ENCODE results near the gene MTM1. TPM values are rescaled to one million over a fixed set of nuclear protein-coding genes. Genes with fewer than 3 reads are reported as not detected.
A peak's percentile ranks its signal among the peaks of the same experiment; 100 is the strongest.

The MTM1 gene
- total RNA-seq, 1 experiment from 2014 or later = 14.7 TPM

DNA sequence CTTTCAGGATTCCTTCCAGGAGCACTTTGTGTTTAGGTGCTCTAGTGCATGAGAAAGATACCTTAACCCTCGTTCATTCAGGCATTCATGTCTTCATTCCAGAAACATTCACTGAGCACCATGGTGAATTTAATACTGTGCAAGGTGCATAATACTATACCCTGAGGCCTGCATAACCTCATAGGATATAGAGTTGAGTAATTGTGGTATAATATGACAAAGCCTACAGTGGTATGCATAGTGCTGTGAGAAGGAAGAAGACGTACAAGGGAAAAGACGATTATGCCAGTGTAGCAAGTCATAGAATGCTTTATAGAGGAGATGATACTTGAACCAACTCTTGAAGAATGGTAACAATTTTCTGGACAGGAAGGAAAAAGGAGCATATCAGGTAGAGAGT, 34.3 kb downstream of the MTM1 start:
- DNase-seq (ENCODE audit: low spot score) = no peak

DNA sequence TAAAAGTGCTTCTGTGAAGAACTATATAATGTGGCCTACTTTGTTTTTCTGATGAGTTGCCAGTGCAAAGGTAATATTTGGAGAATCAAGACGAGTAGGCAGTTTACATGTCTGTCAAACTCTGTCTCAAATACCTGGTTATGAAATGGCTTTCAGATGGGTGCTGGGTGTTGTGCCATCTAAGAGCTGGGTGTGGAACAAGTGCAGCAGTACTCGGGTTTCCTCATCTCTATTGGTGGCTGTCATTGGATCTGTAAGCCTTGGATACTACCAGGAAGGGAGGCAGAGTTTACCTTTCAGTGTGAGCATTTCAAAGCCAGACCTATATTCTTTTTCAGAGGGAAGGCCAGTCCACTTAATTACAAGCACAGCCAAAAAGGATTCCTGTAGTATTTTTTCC, 37.2 kb downstream of the MTM1 start:
- no peak for DNase-seq (ENCODE audit: low spot score)

DNA sequence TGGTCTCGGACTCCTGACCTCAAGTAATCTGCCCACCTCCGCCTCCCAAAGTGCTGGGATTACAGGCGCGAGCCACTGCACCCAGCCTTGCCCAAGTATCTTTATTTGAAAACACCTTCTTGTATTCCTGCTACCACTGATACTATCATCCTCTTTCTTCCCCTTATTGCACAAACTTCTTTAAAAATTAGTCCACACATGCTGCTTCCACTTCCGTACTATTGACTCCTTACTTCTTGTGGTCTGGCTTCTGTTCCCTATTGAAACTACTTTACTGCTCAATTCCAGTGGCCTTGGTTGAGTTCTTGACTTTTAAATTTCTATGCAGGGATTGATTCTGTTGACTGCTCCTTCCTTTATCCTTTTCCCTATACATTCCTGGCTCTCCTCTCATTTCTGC, 38.8 kb downstream of the MTM1 start:
- no peak for DNase-seq (ENCODE audit: low spot score)

DNA sequence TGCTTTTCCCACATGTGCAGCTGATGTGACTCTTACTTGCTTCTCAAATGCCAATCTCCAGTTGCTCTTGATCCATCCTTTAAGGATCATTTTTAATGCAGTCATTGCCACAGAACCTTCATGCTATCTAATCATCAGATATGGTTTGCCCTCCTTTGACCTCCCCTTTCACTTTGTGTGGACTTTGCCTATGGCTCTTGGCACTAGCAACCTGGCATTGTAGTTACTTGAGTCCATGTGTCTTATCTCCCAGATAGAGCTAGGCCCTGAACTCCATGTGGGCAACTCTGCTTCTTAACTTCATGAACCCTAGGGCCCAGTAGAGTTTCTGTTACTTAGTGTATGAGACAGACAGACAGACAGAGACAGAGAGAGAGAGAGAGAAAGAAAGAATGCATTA, 41.6 kb downstream of the MTM1 start:
- DNase-seq (ENCODE audit: low spot score) = no peak

DNA sequence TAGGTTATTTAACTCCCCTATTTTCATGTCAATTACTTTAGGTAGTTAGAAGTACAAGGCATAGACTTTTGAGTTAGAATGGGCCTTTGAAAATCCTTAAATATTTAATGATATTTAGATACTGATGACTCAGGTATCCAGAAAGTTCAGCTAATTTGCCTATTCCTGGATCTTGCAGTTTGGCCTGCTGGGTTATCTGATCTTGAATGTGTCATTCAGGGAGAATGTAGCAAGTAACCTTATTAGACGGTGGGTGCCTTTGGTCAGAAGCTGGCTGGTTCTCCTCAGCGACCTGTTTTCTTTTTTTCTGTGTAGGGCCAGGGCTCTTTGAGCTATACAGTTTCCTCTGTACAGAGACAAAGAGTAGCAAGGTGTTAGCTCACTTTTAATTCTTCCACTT, 42.0 kb downstream of the MTM1 start:
- no peak for DNase-seq (ENCODE audit: low spot score)

DNA sequence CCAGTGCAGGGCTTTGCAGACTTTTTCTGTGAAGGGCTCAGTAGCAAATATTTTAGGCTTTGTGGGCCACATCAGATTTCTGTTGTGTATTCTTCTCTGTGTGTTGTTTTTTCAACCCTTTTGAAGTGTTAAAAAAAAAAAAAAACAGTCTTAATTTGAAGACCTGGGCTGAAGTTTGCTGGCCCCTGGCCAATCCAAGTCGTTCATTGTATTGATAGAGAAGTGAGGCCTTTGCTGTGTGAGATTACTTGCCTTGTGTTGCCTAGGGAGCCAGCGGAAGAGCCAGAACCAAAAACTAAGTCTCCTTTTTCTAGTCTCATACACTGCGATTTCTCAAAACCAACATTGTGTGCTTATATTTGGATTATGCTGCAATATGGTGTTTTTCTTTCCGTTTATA, 46.9 kb downstream of the MTM1 start:
- DNase-seq (ENCODE audit: low spot score) = no peak

DNA sequence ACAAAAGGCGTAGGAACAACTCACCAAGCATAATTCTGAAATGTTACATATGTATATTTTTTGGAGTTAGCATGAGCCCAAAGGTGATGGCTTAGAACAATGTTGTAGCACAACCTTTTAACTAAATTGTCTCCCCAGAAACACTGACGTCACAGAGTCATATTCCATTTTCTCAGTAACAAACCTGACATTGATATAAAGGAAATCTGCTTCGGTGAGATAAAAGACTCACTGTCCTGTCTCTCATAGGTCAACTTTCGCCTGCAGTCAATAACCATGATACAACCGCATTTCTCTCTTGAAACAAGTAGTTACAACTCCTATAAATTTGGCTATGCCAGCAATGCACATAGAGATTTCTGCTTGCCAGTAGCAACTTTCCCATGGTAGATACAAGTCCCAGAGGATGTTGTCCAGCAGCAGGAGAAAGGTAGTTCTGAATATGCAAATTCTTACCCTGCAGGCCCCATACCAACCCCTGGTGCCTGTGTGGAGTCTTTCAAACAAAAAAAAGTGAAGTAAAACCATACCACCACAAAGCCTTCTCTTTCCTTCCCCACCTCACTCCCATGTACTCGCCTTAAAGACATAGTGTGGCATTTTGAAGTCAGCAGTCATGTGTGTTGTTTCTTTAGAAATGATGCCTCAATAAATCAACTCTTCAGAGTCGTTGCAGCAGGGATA, 47.9 kb downstream of the MTM1 start:
- no peak for DNase-seq (ENCODE audit: low spot score)

DNA sequence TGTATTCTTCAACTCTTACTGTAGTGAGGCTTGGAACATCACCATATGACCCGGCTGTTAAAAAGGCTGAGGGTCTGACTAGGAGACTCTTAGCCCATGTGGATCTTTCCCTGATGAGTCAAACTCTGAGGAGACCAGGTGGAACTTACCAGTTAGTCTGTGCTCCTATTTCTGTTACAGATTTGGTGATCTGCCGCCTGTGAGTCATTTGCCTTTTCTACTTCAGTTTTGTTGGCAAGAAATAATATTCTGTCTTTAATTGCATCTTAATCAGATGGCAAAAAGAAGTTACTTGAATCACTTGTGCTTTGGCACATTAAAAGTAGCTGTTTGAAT, 48.4 kb downstream of the MTM1 start:
- no peak for DNase-seq (ENCODE audit: low spot score)

DNA sequence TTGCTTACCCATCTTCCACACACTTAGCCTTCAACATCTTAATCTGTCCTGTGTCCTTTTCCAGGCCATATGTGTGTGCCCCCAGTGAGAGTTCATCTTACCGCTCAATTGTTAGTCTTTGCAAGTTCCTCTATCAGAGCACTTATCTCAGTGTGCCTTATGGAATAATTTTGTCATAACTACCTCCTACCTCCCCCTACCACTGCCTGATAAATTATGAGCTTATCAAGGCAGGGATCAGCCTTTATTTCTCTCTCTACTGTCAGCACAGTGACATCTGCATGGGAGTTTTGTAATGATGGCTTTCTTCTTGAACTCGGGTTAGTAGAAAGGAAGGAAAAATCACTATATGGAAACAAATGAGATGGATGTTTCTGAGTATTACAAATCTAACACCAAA, 53.2 kb downstream of the MTM1 start:
- no peak for DNase-seq (ENCODE audit: low spot score)

DNA sequence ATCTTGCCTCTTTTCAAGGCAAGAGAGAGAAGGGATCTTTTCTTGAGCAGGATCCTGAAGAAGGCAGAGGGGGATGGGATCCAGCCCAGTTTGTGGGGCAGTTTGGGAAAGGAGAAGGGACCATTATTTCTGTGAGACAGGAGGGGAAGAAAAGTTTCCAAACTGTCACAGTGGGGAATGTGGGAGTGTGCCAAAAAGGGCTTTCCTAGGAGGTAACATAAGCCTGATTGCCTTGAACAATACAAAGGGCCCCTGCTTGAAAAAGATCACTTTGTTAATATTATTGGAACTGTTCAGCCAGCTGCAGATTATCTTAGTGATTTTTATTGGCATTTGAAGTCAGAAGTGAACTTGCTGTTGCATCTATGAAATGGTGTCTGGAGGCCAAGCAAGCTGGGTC, 55.2 kb downstream of the MTM1 start:
- no peak for DNase-seq (ENCODE audit: low spot score)

DNA sequence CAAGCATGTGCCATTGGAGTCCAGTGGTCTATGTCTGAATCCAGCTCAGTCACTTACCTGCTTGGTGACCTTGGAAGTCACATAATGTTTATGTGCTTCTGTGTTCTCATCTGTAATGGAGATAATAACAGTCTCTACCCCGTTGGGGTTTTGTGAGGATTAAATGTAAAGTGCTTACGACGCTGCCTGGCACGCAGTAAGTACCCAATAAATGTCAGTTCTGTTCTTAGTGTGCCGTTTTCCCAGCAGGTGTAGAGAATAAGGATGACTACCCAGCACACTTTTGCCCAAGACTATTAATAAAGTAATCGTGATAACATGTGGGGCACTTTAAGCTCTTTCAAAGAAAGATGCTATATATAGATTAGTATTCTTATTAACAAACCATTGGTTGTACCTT, 56.7 kb downstream of the MTM1 start:
- DNase-seq (ENCODE audit: low spot score) = no peak

DNA sequence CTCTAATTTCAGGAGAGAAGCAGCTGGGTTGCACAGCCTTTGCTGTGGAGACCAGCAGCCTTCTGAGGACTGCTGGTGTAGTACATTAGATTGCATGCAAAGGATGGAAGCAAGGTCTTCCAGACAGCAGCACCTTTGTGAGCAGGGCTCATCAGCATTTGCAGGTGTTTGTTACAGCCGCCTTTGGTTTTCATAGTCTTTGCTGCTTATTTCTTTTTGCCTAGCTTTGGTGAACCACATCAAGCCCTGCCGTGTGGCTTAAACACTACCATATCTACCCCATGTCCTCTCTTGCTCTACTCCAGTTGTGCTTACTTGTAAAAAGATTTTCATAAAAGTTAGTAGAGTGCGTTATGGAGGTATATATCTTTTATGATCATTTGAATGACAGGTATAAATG, 57.5 kb downstream of the MTM1 start:
- no peak for DNase-seq (ENCODE audit: low spot score)

DNA sequence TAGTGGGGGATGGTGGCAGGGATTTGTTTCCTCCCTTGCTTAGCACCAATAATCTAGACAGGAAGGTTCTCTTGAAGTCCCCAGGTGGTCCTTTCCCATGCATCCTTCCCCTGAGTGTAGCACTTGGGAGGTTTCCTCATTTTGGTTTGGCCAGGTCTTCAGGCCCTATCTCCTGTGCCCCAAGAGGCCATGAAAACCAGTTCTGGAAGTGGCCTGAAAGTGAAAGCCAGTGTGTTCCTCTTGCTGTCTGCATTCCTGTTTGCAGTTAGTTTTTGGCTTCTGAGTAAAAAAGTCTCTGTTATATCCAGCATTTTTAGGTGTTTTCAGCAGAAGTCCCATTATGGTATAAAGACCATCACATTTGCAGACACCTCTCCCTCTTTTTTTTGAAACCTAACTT, 59.5 kb downstream of the MTM1 start:
- no peak for DNase-seq (ENCODE audit: low spot score)

DNA sequence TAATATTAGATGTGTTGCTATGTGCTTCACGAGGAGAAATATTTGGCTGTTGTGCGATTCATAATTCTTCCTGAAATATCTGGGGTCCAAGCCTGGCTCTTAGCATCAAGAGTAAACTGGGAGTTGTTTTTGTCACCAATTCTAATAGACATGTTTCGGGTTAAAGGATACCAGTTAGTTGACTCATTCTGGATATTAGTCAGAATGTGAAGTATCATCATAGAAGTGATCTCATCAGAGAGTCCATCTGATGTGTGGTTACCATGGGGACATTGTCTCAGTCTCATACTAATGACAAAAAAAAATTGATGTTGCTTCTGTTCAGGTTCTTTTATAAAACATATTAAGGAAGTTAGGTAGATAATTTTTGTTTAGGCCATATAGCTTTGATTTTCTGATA, 67.5 kb downstream of the MTM1 start:
- peak; percentile 61 for DNase-seq (ENCODE audit: low spot score)

DNA sequence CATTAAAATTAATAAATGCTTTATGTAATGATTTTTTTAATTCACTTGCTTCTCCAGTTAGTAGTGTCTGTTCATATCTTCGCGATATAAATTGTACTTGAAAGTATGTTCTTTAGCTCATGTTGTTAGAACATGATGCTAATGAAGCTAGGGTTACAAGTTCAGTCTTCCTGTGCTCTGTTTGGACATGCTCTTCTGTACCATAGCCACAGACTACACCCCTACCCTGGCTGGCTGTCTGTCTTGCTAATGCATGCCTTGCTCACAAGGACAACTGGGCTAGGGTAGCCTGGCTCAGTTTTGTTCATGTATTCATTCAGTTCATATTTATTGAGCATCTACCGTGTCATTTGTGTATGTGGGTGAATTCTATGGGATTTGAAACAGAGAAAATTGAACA, 74.0 kb downstream of the MTM1 start:
- no peak for DNase-seq (ENCODE audit: low spot score)

DNA sequence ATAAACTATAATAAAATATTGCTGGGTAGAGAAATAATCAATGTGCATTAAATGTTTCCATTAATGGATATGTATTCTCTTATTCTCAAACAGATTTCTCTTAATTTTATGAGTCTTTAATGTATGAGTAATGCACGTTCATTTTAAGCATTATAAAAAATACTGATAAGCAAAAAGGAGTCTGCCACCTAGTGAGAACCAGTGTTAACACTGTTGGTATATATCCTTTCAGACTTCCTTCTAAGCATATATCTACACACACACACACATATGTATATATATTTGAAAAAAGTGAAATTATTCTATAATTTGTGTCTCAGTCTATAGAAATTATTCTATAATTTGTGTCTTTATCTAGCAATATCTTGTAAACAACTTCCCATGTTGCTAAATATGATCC, 74.8 kb downstream of the MTM1 start:
- no peak for DNase-seq (ENCODE audit: low spot score)

DNA sequence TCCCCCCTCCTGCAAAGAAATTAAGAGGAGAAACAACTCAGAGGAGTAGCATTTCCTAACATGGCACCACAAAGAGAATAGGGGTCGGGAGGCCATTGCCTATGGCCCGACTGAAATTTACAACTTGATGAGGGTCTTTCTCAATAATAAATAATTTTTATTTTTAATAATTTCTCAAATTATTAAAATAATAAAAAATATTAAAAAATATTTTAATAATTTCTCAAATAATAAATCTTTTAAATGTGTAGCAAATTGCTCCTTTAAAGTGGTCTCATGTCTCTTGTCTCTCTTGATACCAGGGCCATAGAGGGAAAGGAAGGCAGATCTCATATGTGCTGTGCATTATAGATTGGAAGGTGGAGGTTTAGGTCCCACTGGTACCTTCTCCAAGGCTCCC, 75.5 kb downstream of the MTM1 start:
- DNase-seq (ENCODE audit: low spot score) = no peak

DNA sequence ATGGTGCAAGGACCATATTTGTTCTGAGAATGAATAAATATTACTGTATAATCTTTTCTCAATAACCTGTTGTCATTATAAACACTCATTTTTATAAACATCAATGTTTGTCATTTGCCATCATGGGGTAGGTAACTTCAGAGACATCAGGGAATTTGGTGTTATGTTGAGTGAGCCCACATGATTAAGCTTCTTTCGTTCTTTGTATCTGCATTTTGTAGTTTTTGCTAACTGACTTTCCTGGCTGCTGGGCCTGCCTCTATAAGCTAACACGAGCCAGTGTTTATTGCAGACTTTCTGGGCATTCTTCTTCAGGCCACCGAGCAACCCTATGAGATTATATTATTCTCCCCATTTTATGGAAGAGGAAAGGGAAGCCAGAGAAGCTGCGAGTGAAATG, 76.0 kb downstream of the MTM1 start:
- no peak for DNase-seq (ENCODE audit: low spot score)

DNA sequence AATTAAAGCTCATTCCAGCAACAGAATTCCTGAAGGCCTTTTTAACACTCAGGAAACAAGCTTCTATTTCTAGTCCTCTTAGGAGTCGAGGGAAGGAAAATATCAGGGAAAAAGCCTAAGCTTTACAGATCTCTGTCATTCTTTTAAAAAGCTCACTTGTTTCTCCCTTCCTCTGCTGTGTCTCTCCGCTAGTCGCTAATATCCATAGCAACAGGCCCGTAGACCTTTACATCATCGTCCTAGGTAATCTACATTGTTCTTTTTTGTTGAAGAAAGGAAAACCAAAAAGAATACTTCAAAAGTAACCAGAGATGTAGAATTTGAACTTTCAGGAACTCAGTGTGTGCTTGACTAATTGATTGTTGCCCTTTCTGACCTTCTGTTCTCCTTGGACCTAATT, 78.9 kb downstream of the MTM1 start:
- DNase-seq (ENCODE audit: low spot score) = no peak

DNA sequence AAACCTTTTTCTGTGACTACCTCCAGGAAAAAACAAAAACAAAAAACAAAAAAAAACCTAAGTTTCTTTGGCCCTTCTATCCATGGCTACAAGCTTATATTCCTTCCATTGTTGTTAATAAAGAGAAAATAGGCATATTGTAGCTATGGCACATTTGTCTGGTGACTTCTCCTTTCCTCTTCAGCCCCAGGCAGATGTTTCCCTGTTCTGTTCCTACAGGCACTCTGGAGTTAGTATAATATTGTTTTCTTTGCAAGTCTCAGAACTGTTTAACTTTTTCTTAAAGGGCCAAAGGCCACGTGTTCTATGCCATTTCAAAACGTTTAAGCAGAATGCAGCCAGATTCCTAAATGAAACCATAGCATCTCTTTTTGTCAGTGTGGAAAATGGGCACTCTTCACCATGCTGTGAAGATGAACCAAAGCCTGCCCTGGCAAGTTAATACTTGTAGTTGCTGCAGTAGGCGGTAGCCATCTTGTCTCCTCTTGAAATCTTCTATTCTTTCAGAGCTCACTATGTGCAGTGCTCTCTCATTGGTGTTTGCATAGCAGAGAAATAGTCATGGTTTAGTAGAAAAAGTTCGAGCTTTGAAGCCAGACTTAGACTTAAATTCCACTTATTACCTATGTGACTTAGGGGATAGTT, 80.0 kb downstream of the MTM1 start:
- no peak for DNase-seq (ENCODE audit: low spot score)

DNA sequence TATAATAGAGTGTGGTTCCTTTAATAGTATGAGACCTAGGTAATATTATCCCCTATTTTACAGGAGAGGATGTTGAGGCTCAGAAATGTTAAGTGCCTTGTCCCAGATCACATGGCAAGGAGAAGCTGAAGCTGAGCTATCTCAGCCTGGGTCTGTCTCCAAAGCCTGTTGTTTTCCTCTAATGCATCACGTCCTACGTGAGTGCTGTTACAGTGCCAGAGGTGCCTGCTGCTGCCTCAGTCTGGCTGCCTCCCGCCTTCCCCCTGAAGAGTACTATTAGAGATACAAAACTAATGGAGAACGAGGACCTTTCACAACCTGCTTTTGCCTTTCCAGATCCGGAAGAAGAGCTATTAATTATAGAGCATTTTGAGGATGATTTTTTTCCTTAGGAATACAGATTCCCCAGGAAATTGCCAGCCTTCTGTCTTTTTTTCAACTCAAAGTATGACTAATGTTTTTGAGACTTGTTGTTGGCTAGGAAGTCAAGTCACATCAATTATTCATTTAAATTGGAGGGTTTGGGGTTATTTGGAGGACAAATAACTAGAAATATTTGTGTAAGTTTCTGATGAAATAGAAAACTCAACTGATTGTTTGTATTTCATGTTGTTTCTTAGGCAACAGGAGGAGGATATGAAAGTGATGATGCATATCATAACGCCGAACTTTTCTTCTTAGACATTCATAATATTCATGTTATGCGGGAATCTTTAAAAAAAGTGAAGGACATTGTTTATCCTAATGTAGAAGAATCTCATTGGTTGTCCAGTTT, 80.9 kb downstream of the MTM1 start:
- no peak for DNase-seq (ENCODE audit: low spot score)

DNA sequence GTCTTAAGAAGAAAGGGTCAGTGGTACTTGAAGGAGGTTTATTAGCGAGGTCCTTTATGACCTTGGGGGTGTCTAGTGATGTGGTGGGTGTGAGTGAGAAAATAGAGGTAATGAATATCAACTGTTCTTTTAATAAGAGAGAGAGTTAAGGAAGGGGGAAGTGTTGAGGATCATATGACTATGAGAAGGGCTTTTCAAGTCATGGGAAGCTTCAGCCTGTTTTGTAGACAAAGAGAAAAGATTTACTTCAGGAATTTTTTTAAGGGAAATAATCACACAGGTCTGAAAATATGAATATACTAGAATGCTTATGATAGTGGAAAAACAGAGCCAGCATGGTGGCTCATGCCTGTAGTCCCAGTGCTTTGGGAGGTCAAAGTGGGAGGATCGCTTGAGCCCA, 83.5 kb downstream of the MTM1 start:
- DNase-seq (ENCODE audit: low spot score) = no peak

DNA sequence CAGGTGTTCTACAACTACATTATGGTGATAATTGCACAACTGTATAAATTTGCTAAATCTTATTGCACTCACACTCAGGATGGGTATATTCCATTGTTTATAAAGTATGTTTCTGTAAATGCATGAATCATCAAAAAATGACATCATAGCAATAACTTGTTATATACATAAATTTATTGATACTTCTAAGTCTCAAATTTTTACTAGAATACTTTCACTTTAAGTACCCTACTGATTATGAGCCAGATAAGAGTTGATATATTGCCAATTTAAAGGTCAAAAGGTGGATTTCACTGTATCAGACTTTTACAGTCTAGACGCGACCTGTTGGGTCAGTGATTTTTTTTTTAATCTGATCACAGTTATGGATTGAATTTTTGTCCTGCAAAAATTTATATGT, 87.4 kb downstream of the MTM1 start:
- DNase-seq (ENCODE audit: low spot score) = no peak

All from A172 (cell line).